Activated CD4-positive, alpha-beta T cell treated with anti-CD3 and anti-CD28 coated beads, Interleukin-2, amount 50 U/mL, for 24 hours (primary cell): Measurements from ENCODE around the gene SUCLG2.

Experiments used
- DNase-seq, 2 donors: peaks; one replicate each; pipeline ENCODE4 v3.0.0-alpha.2; 2020; ENCODE audit warnings: low read depth in 1 of 2, low spot score in 1 of 2

Gene SUCLG2

GRCh38 chr3:67518236-67518635 lies 136.2 kb downstream of the SUCLG2 start:
- DNase-seq = no peak

GRCh38 chr3:67517781-67518180 lies 136.6 kb downstream of the SUCLG2 start:
- no peak for DNase-seq

GRCh38 chr3:67516496-67516895 lies 137.9 kb downstream of the SUCLG2 start:
- no peak for DNase-seq

- DNase-seq = no peak
Measured at GRCh38 chr3:67515778-67516177, 138.6 kb downstream of the SUCLG2 start.

- no peak for DNase-seq
Measured at GRCh38 chr3:67509471-67510075, 144.8 kb downstream of the SUCLG2 start.

GRCh38 chr3:67507584-67507983 lies 146.8 kb downstream of the SUCLG2 start:
- DNase-seq = no peak

GRCh38 chr3:67500709-67501108 lies 153.7 kb downstream of the SUCLG2 start:
- no peak for DNase-seq

GRCh38 chr3:67497746-67498145 lies 156.7 kb downstream of the SUCLG2 start:
- DNase-seq = no peak

- DNase-seq = no peak
Measured at GRCh38 chr3:67495751-67496150, 158.7 kb downstream of the SUCLG2 start.

GRCh38 chr3:67493808-67494207 lies 160.6 kb downstream of the SUCLG2 start:
- DNase-seq = no peak

GRCh38 chr3:67490658-67491057 lies 163.8 kb downstream of the SUCLG2 start:
- no peak for DNase-seq

- DNase-seq = no peak
Measured at GRCh38 chr3:67489816-67490215, 164.6 kb downstream of the SUCLG2 start.

GRCh38 chr3:67487564-67488114 lies 166.8 kb downstream of the SUCLG2 start:
- DNase-seq = no peak

- DNase-seq = no peak
Measured at GRCh38 chr3:67486883-67487282, 167.5 kb downstream of the SUCLG2 start.

GRCh38 chr3:67484085-67484484 lies 170.3 kb downstream of the SUCLG2 start:
- DNase-seq = no peak

- DNase-seq = no peak
Measured at GRCh38 chr3:67481126-67481525, 173.3 kb downstream of the SUCLG2 start.

GRCh38 chr3:67478423-67478822 lies 176.0 kb downstream of the SUCLG2 start:
- DNase-seq = no peak

GRCh38 chr3:67474311-67474710 lies 180.1 kb downstream of the SUCLG2 start:
- no peak for DNase-seq

- DNase-seq = no peak
Measured at GRCh38 chr3:67472674-67473201, 181.7 kb downstream of the SUCLG2 start.

GRCh38 chr3:67470207-67470606 lies 184.2 kb downstream of the SUCLG2 start:
- DNase-seq = no peak

- no peak for DNase-seq
Measured at GRCh38 chr3:67468511-67468910, 185.9 kb downstream of the SUCLG2 start.

- DNase-seq = no peak
Measured at GRCh38 chr3:67463656-67464055, 190.8 kb downstream of the SUCLG2 start.

GRCh38 chr3:67462187-67462586 lies 192.2 kb downstream of the SUCLG2 start:
- no peak for DNase-seq
